Measurements from ENCODE around the gene ZFPM1.

DNA sequence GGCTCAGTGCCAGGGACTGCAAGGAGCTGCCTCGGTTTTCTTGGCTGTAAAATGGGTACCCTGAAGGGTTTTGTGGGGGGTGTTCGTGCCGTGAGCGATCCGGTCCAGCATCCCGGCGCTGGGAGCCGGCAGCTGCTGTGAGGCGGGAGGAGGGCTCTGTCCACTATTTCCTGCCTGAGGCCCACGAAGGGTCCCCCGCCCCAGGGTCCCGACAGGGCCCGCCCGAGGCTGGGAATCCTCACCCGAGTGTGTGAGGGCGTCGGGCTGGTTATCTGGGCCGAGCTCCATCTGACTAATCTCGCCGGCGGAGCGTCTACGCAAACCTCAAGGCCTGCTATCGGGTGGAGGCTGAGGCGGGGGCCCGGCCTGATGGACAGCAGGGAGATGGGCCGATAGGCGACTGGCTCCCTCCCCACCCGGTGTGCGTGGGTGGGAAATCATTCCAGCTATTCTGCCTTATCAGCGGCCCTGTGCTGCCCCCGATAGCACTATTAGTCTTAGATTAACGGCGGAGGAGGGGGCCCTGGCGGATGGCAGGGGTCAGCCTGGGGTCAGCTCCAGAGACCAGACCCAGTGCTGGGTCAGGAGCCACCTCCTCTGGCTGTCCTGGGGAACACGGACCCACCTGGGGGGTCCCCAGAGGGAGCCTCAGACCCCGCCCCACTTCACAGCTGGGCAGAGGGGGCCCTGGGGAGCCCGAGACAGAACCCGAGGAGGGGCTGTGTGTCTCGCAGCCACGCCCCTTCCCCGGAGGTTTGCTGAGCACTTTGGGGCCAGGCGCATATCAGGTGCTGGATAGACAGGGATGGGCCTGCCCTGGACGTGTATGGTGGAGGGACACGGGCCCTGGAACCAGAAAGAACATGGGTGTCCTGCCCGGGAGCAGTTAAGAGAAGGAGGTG, 44.7 kb downstream of the ZFPM1 start:
- TF ChIP-seq EZH2 (IDR thresholded peaks at IDR 0.05) (no peak), ZNF274 (IDR thresholded peaks at IDR 0.05; ENCODE audit: low read depth, low read length) (no peak), MAX (IDR thresholded peaks at IDR 0.05) (no peak), POLR2A (IDR thresholded peaks at IDR 0.05; ENCODE audit: borderline replicate concordance, extremely low read depth, insufficient read depth, insufficient read length) (no peak), SP1 (IDR thresholded peaks at IDR 0.05; ENCODE audit: low read depth) (no peak), CBX3 (IDR thresholded peaks at IDR 0.05; ENCODE audit: low read depth) (no peak)
- TF ChIP-seq, protein P1, sequence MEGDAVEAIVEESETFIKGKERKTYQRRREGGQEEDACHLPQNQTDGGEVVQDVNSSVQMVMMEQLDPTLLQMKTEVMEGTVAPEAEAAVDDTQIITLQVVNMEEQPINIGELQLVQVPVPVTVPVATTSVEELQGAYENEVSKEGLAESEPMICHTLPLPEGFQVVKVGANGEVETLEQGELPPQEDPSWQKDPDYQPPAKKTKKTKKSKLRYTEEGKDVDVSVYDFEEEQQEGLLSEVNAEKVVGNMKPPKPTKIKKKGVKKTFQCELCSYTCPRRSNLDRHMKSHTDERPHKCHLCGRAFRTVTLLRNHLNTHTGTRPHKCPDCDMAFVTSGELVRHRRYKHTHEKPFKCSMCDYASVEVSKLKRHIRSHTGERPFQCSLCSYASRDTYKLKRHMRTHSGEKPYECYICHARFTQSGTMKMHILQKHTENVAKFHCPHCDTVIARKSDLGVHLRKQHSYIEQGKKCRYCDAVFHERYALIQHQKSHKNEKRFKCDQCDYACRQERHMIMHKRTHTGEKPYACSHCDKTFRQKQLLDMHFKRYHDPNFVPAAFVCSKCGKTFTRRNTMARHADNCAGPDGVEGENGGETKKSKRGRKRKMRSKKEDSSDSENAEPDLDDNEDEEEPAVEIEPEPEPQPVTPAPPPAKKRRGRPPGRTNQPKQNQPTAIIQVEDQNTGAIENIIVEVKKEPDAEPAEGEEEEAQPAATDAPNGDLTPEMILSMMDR (IDR thresholded peaks at IDR 0.05 in 2 of 3, conservative IDR thresholded peaks at IDR 0.05 in 1 of 3; ENCODE audit: borderline replicate concordance in 1 of 3, insufficient read depth in 1 of 3, low read depth in 2 of 3, low read length in 2 of 3): no peak

All from HCT116 (cell line).